ENCODE results near the gene MTHFD1L.

Gene MTHFD1L

DNA sequence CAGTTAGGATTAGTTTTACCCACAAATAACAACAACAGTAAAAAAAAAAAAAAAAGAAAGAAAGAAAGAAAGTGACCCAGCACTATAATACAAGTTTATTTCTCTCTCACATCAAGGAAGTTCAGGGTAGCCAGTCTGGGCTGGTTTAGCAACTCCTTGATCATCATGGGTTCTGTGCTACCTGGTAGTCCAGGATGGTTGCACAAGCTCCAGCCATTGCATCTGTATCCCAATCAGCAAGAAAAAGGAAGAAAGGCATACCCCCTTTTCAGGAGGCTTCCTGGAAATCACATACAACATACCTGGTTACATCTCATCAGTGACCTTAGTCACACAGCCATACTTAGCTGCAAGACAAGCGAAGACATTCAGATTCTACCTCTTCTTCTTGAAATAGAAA, 128.5 kb downstream of the MTHFD1L start:
- no peak for DNase-seq

DNA sequence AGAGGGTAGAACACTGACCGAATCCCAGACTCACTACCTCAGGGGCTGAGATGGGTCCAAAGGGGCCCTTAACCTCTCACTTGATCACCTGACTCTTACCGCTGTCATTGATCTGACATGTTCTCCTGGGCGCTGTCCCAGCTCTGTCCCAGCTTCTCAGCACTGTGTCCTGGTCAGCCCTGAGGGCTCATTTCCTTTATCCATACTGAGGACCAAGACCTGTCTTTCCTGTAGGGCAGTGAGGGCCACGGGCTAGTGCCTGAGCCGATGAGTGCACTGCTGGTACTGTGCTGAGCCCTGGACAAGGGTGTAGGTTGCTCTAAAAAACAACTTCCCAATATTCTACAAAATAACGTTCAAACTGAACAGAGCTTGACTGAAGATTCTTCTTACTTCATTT, 131.5 kb downstream of the MTHFD1L start:
- DNase-seq, result no peak

DNA sequence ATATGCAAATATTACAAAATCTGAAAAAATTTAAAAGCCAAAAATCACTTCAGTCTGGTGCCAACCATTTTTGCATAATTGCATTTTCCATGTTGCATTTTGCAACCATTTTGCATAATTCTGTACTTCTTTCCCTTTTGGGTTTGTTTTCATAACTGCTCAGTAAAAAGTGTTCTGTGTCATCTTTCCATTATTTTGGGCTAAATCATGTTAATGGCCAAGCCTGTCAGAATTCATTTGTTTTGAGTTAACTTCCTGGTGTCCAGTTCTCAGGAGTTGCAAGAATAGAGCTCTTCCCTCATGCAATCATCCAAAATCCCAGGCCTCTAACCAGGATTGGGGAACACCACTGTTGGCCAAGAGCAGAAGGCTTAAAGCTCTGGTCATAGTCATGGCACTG, 133.6 kb downstream of the MTHFD1L start:
- no peak for DNase-seq

DNA sequence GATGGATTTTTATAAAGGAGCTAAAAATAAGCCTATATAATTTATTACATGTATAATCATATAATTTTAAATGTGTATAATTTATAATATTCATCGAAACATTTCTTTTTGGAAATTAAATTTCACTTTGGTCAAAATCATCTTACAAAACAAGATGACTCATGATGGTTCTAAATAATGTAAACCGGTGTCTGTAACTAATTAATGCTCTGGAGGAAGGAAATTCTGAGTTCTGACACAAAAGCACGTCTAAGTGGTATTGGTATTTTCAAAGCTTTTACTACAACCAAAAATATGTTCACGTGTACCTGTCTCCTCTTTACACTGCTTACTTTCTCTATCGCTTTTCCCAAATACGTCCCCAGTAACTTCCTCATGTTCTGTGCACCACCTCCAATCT, 134.1 kb downstream of the MTHFD1L start:
- no peak for DNase-seq

DNA sequence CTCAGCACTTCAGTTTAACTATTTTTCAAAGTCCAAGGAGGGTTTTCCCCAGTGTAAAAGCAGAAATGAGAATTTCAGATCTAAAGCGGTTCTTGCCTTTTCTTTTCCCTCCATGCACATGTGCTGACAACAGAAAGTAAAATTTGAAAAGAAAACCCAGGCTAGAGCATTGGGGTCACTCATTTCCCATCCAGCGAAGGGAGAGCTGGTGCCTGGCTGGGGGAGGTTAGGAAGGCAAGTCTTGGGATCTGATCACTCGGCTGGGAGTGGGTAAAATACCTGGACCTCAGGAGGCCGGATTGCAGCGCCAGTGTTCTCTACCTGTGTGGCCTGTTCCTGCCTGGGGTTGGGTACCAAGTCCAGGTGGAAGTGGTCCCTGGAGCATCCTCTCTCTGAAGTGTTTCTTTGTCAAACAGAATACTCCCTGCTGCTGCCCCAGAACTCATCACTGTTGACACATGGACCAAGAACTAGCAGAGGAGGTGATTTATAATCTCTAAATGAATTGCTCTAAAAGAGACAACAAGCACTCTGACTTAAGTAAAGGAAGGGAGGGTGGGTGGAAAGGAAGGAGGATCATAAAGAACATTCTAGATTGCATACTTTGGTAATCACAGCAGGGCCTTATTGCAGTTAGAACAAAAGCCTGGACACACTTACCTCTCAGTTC, 136.0 kb downstream of the MTHFD1L start:
- DNase-seq, result no peak

DNA sequence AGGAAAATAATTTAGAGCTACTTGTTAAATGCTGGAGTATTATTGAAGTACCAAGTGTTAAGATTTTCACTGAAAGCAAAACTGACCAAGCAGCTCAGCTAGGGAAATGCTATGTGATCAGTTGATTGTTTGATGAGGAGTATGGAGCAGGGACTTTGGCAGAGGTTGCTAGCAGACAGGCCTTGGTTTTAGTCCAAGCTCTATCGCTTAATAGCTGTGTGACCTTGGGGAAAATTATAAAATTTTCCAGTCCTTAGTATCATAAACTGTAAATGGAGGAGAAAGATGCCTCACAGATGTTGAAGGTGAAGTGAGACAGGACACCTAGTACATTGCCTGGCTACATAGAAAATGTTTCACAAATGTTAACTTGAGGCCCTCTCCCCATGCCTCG, 136.6 kb downstream of the MTHFD1L start:
- DNase-seq, result no peak

DNA sequence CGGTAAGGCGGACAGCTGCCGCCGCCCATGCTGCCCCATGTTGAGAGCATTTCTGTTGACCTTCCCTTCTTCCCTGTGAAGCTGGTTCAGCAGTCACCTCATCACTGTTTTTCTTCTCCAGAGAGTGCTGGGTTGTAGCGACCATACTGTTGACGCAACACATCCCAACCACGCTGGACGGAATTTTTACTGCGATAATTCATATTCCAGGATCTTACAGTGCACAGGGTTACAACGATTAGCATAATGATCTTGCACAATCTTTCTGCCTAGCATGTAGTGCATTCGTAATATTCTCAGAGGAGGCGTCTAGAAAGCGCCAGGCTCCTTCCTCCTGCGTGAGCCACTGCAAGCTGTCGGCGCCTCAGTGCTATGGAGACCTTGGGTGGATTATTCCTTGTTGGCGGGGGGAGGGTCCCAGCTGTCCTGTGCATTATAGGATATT, 137.0 kb downstream of the MTHFD1L start:
- no peak for DNase-seq

DNA sequence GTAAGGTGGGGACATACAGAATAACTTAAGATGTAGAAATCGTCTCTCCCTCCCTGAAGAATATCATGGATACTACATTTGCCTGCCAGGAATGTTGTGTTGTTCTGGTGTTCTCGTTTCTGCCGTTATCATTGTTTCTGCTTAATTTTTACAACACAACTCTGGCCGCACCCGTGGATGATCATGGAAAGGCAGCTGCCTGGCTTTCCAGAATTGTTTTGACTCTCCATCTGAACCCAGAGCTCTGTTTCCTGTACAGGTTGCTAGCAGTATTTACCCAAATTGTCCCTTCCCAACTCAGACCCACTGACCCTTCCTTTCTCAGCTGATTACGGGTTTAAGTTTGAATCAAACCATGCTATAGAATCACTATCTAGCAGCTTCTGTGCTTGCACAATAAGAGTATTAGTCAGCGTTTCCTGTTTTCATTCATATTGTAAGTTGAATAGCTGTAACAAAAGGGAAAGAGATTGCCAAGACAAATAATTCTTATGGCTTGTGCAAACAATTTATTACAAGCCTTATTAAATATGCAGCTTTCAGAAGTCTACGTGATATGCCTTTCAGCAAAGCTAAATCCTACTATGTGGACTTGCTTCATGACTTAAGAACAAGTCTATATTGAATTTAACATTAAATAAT, 139.0 kb downstream of the MTHFD1L start:
- peak; percentile 75 for DNase-seq

DNA sequence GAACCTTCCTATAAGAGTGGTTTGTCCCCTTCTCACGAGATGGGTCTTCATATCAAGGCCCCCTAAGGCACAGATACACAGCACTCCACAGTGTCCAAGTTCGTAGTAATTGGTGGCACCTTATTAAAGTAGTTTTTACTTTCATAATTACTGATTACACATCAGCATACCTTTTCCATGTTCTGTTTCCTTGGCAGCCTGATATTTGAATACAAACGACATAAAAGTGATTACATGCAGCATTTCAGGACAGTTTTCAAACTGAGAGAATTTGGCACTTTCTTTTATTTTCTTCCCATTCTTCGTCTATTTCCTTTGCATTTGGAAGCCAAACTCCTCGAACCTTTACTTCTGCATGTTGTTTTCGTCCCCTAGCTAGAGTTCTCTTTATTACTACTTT, 139.7 kb downstream of the MTHFD1L start:
- no peak for DNase-seq

DNA sequence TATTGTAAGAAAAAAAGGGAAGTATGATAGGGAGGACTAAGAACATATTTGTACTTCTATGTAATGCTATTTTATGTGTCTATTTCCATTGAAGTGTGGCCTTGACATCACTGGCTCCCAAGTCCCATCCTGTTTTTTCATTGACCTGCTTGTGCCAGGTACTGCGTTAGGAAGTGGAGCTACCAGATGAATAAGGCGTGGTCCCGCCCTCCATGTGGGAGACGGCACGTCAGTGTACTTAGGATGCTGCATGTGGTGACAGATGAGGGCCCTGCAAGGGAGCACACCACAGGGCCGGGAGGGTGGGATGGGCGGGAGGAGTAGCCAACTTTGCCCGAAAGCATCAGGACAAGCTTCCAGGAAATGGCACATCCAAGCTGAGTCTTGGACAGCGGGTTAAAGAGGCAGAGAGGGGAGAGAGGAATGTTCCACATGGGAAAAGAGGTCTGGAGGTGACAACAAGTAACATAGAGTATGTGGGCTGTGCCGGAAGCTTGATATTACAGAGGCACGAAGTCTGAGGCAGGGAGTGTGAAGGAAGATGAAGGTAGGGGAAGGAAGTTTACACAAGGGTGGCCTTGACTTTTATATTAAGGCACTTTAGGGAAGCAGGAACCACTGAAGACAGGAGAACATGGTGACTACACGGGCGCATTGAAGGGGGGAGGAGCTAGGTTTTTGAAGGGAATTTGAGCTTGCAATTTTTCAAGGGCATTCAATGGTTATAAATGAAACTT, 140.6 kb downstream of the MTHFD1L start:
- DNase-seq, result no peak

DNA sequence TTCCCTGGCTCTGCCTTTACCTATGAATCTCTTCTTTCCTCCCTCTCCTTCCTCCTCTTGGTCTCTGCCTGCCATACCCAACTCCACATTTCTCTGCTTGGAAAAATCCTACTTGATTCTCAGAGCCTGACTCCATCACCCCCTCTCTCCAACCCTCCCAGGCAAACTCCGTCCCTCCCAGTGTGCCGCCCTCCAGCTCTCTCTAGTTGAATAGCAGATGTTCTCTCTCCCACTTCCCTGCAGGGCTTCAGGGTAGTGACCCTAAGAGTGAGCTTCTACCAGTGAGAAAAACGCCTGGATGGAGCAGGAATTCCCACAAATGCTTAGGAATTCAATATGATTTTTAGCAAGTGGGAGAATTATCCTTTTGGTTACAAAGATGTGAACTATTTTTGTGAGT, 141.6 kb downstream of the MTHFD1L start:
- no peak for DNase-seq

DNA sequence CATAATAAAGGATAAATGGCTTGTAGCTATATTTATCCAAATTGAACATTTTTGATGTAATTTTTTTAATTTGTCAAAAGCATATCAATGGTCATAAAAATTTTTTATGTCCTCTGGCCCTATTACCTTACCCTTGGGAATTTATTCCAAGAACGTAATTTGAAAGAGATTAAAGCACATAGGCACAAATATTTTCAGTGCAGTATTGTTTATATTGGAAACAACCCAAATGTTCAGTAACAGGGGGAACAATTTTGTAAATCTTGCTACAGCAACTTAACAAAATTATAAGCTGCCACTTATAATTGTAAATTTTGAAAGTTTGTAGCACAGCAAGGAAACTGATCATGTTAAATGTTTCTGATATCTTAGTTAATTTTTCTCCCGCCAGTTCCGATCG, 142.4 kb downstream of the MTHFD1L start:
- DNase-seq, result no peak

DNA sequence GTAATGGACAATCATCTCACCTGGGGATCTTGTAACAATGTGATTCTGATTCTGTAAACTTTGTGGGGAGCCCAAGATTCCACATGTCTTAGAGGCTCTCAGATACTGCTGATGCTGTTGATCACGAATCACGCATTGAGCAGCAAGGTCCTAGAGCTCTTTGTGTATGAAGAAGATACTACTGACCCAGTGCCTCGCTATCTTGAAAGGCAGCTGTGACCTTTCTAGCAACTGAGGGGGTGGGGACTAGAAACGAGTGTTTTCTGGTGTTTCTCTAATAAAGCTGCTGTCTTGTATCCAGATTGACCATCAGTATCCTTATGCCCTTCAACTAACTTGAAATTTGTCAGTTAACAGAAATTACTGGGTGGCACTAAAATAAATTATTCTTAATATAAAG, 142.9 kb downstream of the MTHFD1L start:
- no peak for DNase-seq

DNA sequence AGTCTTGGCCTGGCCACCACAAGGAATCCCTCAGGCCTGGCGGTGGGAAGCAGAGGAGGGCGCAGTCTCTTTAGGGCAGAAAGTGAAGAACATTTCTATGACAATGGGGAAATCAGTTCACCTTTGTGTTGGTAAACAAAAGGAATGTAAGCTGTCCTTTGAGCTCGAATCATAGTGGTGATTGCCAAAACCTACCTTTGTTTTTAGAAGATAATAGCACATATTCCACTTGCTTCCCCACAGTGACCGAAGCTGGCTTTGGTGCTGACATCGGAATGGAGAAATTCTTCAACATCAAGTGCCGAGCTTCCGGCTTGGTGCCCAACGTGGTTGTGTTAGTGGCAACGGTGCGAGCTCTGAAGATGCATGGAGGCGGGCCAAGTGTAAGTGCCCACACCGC, 144.1 kb downstream of the MTHFD1L start:
- no peak for DNase-seq

DNA sequence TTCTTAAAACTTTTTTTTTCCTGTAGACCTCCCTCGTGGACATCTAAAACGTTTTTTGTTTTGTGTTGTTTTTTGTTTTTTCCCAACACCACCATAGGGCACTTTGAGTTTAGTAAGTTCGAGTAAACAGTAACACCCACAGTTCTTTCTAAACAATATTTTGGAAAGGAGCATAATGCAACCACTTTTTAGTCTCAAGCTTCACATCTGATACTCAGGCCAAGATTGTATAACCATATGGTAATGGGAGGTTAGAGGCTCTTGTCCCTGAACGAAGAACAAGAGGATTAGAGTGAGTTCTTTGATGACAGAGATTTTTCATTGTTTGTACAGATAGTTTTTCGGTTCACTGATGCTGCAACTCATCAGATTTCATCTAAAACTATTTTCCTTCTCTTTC, 144.6 kb downstream of the MTHFD1L start:
- no peak for DNase-seq

DNA sequence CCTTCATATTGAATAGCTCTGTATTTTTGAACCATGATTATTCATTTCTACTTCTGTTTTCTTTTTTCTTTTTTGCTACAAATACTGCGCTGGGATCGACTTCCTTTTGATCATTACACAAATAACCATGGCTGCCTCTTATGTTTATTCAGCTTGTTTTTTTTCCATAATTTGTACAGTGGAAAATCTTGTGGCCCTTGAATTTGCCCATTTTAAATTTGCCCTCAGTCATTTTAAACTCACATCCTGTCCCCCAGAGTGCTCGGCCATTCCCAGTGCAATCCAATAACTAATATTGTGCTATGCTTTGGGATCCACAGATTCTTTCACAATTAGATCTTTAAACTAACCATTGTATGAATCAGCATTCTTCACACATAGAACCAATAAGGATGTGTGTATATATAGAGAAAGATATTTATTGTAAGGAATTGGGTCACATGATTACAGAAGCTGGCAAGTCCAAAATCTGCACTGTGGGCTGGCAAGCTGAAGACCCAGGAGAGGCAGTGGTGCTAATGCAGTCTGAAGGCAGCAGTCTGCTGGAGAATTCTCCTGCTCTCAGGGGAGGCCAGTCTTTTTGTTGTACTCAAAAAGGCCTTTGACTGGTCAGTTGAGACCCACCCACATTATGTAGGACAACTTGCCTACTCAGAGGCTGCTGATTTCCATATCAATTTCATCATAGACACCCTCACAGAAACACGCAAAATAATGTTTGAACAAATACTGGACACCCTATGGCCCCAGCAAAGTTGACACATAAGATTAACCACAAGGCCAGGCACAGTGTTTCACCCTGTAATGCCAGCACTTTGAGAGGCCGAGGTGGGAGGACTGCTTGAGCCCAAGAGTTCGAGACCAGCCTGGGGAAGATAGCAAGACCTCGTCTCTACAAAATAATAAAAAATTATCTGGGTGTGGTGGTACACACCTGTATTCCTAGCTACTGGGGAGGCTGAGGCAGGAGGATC, 147.1 kb downstream of the MTHFD1L start:
- DNase-seq, result no peak

DNA sequence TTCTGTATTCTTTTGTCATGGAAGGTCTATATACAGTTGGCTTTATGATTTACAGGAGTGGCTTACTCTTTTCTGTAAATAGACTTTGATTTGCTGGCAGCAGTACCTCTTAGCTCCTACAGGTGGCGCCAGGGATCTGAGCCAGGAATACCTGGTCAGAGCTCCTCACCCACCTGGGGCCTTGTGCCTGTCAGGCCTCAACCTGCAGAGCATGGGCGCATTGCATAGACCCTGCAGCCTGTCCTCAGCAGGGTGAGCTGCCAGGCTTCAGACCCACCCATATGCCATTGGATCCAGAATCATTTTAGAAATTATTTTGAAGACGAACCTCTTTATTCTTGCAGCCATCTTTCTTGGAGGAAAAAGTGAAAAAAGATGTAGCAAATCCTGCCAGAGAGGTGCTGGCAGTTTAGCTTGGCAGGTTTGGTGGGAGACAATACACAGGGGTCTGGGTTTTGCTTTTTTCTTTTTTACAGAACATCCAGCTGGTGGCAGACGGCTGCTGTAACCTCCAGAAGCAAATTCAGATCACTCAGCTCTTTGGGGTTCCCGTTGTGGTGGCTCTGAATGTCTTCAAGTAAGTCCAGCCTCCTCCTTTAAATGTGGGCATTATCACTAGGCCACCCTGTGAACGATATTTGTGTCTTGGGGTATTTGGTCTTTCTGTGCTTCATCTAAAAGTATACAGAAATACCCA, 149.1 kb downstream of the MTHFD1L start:
- peak; percentile 77 for DNase-seq

DNA sequence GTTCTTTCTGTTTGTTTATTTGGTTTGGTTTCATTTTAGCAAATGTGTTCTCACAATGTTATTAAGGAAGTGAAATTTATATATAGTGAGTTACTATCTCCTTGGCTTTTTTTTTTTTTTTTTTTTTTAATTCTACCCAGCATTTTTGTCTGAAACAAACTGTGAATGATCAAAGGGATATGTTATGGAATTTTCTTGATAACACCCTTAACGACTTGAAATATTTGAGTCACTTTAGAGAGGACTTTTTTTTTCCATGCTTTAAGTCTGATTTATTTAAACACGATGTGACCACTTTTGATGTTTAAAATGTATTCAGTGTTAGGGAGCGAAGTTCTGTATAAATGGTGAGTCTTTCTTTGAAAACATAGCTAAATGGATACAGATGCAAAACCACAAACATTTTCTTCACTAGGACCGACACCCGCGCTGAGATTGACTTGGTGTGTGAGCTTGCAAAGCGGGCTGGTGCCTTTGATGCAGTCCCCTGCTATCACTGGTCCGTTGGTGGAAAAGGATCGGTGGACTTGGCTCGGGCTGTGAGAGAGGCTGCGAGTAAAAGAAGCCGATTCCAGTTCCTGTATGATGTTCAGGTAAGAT, 149.7 kb downstream of the MTHFD1L start:
- no peak for DNase-seq

DNA sequence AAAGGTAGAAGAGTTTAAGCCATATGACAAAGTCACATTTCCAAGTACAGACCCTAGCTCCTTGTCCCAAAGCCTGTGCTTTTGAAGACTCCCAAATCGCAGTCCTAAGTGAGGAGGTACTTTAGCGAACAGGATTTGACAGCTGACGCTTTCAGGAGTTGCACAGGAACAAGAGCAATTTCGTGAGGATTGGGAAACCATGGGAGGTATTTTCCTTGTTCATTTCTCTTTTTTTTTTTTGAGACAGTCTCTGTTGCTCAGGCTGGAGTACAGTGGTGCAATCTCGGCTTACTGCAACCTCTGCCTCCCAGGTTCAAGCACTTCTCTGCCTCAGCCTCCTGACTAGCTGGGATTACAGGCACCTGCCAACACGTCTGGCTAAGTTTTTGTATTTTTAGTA, 150.6 kb downstream of the MTHFD1L start:
- no peak for DNase-seq

DNA sequence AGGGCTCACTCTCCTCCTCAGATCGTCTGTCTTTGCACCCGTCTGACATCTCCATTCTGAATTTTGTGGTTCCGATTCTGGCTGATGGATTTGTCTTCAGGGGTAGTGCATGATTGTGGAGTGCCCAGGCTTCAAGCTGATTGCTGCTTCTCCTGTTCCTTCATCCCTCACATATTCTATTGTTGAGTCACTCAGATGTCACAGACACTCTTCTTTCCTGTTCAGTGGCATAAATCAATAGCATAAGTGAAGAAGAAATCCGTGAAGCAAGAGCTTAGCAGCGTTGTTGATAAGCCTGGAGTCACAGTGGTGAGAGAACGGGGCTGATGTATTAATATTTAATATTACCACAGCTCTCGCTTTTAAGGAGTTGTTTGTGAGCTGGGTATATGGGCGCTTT, 152.5 kb downstream of the MTHFD1L start:
- DNase-seq, result no peak

DNA sequence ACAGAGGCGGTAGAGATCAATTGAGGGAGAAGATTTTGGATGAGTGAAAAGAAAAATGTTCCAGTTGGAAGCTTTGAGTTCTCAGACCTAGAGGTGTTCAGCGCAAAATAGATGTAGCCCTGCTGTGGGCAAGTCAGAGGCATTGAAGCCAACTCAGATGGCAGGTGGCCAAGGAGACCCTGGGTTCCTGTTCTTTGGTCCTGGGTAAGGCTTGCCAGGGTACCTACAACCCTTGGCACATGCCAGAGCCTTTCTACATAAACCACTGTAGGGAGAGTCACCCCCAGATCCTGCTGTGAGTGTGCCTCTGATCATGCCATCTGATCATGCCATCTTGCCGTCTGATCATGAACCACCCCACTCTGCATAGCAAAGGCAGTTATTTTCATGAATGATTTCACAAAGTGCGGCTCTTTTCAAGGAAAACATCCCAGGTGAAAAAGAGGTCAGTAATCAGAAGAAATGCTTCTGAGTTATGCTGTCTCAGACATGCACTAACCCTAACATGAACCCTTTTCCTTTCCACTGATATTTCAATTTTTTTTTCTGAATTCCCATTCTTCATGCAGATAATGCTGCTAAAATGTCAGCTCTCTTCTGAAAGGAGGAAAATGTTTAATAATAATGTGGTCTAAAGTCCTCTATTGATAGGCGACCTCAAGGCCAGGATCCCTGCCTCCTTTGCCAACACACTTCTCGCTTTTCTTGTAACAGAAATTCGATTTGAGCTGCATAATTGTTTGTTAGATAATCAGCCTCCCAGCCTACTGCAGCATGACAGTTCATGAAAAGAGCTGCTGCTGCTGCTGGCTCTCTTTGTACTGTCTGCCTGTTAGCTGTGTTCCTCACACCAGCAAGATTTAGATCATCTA, 153.6 kb downstream of the MTHFD1L start:
- no peak for DNase-seq

All from DMS79 treated with DMSO at 0.1 percent for 48 hours (cell line).